OCI-LY3 (cell line): ENCODE measurements around the gene GCSH.

Experiments used
- CTCF ChIP-seq: fragments of 200-600, 300-600 bp; sonication (generic); IDR thresholded peaks from 2 replicates; pipeline ENCODE4 v1.5.1; 2014; ENCODE audit warnings: antibody characterized with exemption, low read length, low read depth
- EZH2phosphoT487 ChIP-seq: fragments of 200-600 bp; shearing (Covaris generic); IDR thresholded peaks from 2 replicates; pipeline ENCODE4 v1.6.1; 2018; ENCODE audit warnings: antibody characterized with exemption, mixed run types, low read depth

DNA sequence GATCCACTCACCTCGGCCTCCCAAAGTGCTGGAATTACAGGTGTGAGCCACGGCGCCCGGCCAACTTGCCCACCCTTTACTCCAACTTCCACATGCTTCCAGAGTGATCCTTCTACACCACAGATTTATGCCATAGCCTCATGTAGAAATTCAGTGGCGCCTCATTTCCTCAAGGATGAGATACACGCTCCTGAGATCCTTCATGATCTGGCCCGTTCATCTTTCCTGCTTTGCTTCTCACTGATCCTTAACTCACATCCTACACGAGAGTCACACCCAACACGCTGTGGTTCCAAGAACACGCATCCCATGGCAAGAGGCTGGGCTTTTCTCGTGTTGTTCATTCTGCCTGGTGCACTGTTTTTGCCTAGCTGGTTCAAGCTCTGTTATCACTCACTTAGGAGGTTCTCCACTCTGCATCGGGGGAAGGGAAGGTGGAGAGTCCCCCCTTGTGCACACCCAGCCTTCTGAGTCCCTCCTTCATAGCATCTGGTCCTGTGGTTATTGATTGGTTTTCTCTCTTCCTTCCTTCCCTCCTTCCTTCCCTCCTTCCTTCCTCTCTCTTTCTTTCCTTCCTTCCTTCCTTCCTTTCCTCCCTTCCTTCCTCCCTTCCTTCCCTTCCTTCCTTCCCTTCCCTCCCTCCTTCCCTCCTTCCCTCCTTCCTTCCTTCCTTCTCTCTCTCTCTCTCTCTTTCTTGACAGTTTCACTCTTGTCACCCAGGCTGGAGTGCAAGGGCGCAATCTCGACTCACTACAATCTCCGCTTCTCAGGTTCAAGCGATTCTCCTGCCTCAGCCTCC lies 32.7 kb upstream of the GCSH start:
- TF ChIP-seq CTCF: no peak
- TF ChIP-seq EZH2phosphoT487: no peak
